NCI-H187 (cell line): ENCODE results near the gene PAFAH1B1.

Experiments used
- DNase-seq, 2 experiments: peaks; one replicate each; lab custom pipeline; 2025; lab: John Stamatoyannopoulos, UW

PAFAH1B1 gene

DNA sequence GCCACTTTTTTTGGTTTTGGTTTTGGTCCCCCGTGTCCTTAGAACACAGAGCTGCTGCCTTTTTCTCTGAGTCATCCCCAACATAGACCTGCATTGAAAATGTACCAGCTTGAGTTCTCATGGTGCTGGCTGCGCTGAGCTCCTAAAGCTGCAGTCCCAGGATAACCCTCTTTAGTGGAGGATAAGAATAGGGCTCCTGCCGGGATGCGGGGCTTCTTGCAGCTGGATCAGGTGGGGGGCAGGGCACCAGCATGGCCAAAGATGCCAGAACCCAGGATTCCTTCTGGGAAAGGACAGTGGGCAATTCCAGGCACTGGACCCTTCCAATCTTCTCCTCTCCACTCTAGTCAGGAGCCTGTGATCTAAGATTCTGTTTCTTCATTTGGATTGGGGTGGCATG is 126.4 kb downstream of the PAFAH1B1 start:
- DNase-seq, result no peak

DNA sequence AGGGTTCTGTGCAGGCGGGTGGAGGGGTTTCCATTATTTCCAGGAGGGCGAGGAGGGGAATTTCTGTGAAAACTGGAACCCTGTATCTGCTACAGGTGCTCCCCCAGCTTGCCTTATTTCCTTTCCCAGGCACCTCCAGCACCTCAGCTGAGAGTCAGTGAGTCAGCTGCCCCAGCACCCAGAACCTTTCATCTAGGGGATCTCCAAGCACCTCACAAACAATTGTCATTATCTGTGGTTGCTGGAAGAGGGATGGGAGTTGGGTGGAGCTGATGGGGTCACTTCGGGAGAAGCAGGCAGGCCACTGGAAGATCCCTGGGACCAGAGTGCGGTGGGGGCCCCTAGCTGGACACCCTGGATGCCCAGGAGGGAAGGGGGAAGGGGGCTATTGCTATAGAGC is 128.1 kb downstream of the PAFAH1B1 start:
- DNase-seq, result no peak

DNA sequence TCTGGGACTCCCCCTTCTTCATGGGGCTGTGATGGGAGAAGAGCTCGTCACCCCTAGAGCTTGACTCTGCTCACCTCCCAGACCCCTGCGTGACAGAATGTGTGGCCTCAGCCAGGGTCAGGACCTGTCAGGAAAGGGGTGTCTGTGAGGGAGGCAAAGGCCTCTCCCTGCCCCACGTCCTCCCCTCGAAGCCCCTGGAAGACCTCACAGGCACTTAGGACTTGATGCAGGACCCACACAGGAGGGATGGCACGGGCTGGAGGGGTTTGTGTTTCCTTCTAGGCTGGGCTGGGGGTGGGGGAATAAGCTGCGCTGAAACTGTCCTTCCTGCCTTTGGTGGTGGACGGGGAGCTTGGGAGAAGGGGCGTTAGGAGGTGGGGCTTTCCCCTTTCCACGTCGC is 129.2 kb downstream of the PAFAH1B1 start:
- no peak for DNase-seq

- DNase-seq, result no peak
These were observed 130.1 kb downstream of the PAFAH1B1 start for GRCh38 chr17:2723505-2723996.

GRCh38 chr17:2723997-2724783 is 130.7 kb downstream of the PAFAH1B1 start:
- no peak for DNase-seq

- no peak for DNase-seq
These were observed 131.3 kb downstream of the PAFAH1B1 start for GRCh38 chr17:2724784-2725164.

GRCh38 chr17:2730764-2731353 is 137.4 kb downstream of the PAFAH1B1 start:
- no peak for DNase-seq

GRCh38 chr17:2731807-2732206 is 138.4 kb downstream of the PAFAH1B1 start:
- DNase-seq, result no peak

DNA sequence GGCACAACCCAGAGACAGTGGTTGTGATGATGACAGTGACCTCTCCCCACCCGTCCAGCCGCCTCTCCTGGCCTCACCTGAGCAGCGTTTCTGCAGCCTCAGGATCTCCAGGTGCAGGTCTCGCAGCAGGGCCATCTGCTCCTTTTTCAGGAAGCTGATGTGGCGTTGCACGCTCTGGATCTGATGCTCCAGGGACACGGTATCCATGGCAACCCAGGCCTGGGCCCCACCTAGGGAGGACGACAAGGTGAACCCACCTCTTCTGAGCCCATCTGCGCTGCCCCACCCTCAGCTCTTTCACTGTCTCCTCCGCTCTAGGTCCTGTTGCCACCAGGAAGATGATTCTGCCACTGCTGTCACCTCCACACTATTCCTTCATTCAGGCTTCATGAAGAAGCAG is 141.5 kb downstream of the PAFAH1B1 start:
- no peak for DNase-seq
